ENCODE data around the gene INPP5J.

The INPP5J gene

GRCh38 chr22:31154975-31155374, 32.2 kb downstream of the INPP5J start:
- no peak for DNase-seq

GRCh38 chr22:31155422-31155821, 32.7 kb downstream of the INPP5J start:
- no peak for DNase-seq

GRCh38 chr22:31160328-31160978, 37.7 kb downstream of the INPP5J start:
- DNase-seq: no peak

DNA sequence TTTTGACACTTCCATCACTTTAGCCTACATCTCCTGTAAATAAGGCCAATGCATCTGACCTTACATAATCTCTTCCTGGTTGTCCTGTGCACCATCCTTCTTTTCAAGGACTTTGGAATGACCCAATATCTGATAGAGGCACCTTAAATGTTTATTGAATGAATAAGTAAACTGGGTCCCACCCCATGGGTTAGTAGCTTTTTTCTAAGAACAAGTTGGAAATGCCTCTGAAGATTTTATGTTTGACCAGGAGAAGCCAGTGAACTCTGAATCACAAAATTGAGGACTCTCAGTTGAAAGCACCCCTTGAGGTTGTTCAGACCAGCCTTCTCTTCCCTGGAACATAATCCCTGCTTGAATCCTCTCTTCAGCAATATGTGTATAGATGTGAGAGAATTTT, 38.6 kb downstream of the INPP5J start:
- DNase-seq: no peak

DNA sequence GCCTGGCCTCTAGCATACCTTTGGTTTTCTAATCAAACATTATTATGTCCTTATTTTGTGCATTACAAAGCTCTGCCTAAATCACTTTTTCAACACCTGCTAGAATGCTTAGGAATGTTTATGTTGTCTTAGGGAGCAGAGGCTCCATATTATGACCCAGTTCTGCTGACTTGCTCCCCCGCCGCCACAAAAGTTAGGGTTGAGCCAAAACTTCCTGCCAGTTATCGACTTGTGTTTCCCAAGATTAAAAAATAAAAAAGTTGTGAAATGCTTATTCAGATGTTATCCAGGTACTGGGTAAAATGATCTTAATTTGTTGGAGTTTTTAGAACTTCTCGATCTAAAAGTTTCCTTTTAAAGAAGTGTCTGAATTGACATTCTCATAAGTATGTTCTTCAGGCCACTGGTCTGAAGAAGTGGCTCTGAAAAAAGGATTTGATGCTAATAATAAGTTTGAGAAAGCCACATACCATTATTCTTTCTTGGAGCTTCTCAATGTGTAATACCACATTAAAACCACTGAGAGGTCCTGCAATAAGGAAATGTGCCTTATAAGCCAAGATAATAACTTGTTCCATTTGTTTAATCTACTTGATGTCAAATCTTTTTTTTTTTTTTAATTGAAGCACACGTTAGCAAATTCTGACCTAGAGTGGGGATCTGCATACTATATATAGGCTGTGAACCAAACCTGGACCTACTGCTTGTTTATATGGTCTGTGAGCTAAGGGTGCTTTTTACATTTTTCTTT, 39.4 kb downstream of the INPP5J start:
- no peak for DNase-seq

- no peak for DNase-seq
These were observed 48.2 kb downstream of the INPP5J start for GRCh38 chr22:31170971-31171370.

DNA sequence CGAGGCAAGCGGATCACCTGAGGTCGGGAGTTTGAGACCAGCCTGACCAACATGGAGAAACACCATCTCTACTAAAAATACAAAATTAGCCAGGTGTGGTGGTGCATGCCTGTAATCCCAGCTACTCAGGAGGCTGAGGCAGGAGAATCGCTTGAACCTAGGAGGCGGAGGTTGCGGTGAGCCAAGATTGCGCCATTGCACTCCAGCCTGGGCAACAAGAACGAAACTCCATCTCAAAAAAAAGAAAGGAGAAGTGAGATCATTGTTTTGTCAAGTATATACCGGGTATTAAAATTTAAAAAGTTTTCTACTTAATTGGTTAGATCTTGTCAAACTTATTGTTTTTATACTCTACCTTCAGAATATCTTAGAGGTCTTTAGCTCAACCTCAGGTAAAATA, 49.0 kb downstream of the INPP5J start:
- peak; percentile 79 for DNase-seq

- no peak for DNase-seq
These were observed 50.8 kb downstream of the INPP5J start for GRCh38 chr22:31173386-31174145.

- no peak for DNase-seq
These were observed 54.2 kb downstream of the INPP5J start for GRCh38 chr22:31176923-31177322.

DNA sequence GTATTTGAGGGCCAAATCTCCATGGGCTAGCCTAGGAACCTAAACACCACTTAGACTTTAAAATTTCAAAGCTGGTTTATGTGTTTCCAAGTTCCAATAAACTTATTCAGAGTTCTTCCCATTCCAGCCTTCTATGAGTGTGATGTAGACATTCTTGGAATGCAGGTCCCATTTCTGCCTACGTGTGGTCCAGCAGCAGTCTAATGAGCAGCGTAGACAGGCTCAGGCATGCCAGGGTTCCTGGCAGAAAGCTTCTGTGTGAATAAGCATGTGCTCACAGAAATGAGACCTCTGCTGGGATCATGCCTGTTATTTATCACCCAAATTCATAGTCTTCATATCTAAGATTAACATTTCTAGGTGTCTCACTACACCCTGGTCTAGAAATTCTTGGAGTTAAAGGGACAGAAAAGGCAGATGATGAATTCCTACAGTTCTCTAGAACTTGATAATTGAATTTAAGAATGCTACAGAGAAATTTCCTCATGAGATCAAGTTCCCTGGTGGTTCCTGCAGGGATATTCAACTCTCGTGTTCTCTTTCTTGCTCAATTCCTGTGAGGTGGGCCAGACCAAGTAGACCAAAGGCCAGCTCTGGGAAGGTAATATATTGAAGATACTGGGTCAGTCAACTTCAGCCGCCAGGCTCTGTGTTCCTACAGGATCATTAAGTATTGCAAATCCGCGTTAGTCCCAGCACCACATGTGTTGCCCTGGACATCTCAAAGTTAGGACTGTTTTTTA, 54.8 kb downstream of the INPP5J start:
- DNase-seq: no peak

GRCh38 chr22:31178859-31179258, 56.1 kb downstream of the INPP5J start:
- no peak for DNase-seq

DNA sequence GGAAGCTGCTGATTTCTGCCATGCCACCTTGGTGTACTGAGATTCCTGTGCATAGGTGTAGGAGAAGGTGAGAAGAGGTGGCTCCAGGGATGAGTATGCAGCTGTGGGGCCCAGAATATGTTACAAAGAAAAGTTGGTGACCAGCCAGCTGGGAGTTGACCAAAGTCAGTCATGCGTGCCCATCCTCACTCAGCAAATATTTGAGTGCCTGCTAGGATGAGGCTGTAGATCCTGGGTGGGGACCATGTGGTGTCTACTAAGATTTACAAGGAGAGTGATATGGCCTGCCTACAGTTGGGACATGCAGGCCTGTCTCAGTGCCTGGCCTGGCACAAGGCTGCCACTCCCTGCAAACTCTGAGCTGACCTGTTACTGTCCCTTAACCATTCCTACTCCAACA, 56.6 kb downstream of the INPP5J start:
- no peak for DNase-seq

GRCh38 chr22:31184015-31184414, 61.2 kb downstream of the INPP5J start:
- DNase-seq: no peak

All from MV-4-11 (cell line).